Measurements from ENCODE around the gene HIPK4.
"Not testable (repeated sequence)": the region's sequence is repeated elsewhere in the genome, so short reads cannot be mapped to it uniquely, and the experiment has no call there.

Gene HIPK4

DNA sequence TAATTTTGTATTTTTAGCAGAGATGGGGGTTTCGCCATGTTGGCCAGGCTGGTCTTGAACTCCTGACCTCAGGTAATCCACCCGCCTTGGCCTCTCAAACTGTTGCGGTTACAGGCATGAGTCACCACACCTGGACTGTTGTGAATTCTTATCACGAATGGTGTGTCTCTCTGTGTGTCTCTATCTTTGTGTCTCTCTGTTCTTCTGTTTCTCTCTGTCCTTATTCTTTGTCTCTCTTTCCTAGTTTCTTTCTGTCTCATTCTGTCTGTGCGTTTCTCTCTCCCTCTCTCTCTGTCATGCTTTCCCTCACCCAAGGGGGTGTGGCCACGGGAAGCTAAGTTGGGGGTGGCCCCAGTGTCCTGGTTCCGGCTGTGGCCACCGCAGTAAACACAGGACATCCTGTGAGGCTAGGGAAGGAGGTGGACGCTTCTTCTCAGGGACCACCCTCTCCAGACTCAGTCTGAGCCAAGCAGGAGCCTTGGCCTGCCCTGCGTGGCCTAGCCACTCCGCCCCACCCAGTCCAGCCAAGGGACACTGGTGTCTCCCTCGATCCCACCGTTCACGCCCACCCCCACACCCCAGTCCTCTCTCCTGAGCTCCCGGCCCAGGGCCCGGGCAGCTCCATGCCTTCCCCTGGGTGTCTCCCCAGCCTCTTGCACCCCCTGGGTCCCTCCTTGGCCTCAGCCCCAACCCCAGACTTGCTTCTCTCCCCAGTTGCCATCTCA is 27.1 kb upstream of the HIPK4 start:
- peak in 1 of 5 donors; percentile 40 for DNase-seq

DNA sequence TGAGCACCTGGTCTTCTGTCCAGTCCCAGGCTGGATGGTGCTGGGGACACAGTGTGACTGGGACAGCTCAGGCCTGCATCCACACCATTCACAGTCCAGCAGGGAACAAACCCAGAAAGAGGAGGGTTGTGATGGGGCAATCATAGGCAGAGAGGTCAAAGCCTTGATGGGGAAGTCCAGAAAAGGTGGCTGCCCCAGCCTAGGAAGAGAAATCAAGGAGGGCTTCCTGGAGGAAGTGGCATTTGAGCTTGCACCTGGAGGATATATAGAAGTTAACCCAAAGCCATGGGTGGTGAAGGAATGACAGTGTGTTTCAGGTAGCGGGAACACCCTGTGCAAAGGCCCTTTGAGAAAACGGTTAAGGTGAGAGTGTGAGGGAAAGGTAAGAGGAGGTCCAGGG is 25.8 kb upstream of the HIPK4 start:
- no peak for DNase-seq

DNA sequence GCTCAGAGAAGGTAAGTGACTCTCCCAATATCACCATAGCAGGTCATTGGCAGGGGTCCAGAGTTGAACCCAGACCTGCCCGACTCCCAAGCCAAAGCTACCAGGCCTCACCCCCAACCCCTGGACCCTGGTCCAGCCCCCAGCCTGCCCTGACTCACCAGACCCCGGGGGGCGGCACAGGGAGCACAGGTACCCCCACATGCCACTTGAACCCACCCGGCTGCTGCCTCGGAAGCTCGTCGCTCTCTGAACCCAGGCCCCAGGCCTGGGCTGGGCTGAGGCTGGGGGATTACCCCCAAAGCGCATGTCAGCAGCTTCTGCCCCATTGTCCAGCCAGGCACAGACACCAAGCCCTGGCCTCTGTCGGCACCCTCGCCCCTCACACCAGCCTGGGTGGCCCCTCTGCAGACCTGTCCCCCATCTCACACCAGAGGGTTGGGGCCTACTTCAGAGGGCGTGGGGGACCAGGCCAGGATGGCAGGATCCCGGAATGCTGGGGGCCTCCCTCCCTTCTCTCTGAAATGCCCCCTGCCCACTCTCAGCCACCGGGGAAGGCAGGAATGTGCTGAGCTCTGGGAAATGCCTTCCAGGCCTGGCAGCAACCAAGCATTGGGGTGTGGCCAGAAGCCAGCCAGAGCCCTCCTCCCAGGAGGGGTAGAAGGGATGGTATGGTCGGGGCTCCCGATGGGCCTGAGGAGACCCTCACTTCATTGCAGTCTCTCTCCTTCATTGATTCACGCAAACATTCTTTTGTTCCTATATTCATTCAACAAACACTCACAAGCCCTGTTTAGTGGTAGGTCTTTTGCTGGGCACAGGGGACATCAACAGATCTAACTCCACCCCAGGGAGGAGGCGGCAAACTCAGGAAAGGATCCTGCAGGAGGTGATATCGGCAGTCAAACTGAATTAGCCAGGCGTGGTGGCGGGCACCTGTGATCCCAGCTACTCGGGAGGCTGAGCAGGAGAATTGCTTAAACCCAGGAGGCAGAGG is 24.9 kb upstream of the HIPK4 start:
- no peak for DNase-seq

DNA sequence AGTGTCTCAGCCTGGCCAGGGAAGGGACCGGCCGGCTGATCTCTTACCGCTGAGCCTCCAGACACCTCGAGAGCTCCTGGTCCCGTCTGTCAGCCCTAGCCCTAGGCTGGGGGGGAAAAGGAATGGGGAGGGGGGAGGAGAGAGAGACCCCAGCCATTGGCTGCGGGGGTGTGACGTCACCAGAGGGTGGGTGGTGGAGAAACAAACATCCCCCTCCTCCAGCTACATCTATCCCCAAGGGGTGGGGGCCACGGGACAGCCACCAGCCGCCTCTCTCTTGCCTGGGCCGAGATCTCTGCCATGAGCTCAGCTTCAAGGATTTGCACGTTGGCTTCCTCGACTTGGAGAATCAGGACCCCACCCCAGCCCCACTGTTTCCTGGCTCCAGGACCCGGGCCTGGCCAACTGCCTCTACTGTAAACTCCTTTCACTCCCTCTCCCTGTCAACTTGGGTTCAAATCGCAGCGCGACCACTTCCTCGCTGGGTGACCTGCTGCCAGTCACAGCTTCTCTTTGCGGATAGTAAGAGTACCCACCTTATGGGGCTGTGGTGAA is 23.4 kb upstream of the HIPK4 start, which contains the start of gene PRX:
Gene PRX (minus strand): TSS at position 88 of the 555 bp plus-strand sequence. CDS start 5,446 bp downstream, outside the sequence.
- DNase-seq = no peak

DNA sequence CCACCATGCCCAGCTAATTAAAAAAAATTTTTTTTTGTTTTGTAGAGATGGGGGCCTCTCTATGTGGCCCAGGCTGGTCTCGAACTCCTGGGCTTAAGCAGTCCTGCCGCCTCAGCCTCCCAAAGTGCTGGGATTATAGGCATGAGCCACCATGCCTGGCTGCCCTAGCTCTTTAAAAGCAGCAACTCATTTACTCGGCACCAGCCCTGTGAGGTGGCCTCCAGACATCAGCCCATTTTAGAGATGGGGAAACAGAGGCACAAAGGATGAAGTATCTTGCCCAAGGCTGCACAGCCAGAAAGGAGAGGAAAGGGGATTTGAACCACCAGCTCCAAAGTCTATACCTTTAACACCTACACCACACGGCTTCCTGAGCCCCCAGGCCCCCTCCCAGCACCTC is 22.9 kb upstream of the HIPK4 start:
- no peak for DNase-seq

DNA sequence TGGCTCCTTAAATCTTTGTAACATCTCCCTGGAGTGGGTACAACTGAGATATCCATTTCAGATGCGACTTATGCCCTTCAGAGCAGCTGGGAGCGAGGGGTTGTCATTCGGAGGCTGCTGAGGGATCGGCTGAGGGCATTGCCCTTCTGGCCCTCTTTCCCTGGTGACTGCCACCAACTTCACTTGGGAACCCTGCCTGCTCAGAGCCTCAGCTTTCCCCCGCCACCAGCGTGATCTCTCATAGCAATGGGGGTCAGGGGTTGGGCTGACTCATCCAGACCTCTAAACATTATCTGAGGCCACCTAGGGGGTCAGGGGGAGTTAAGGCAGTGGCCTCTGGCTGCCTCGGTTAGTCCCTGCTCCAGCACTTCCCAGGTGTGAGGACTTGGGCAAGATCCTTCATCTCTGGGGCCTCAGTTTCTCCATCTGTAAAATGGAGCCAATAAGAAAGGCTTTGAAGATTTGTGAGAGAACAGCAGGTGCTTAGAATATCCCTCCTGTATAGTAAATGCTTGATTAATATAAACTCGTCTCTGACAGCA is 22.0 kb upstream of the HIPK4 start:
- no peak for DNase-seq

DNA sequence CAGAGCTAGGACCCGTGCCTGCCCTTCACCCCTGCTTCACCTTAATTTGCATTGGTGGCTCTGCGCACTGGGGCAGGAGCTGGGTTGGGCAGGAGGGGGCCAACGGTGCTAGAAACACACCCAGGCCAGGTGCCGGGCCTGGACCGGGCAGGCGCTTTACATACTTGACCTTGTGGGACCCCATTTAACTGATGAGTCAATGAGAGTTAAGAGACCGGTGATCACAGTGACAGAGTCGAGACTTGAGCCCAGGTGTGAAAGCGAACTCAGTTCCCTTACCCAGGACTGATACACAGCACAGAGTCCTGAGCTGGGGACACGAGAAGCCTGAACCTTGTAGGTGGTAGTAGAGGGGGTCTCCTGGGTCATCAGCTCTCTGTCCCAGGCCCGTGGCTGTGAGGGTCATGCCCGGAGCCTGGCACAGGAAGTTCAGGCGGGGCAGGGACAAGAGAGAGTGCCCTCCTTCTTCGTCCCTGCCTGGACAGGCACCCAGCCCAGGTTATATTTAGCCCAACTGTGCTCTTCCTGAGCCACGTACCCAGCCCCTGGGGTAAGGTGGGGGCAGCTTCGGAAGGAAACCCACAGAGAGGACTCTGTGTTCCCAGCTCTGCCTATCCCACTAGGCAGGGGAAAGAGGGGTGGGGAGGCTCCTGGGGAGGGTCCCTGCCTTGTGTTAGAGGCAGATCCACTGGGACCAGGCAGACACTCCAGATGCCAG is 21.3 kb upstream of the HIPK4 start:
- DNase-seq = no peak

DNA sequence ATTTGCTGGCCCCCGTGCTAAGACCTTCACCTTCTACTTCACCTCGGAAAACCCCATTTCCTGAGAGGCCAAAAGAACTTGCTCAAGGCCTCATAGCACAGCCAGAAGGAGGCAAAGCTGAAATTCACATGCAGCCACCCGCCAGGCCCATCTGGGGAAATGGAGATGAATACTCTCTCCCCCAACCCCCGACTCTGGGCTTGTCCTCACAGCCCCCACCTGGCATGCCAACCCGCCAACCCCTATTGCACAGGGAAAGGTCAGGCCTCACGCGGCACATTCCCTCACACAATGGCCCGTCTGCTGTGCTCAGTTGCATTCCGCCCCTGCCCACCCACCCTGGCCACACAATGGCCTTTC is 20.0 kb upstream of the HIPK4 start:
- no peak for DNase-seq

DNA sequence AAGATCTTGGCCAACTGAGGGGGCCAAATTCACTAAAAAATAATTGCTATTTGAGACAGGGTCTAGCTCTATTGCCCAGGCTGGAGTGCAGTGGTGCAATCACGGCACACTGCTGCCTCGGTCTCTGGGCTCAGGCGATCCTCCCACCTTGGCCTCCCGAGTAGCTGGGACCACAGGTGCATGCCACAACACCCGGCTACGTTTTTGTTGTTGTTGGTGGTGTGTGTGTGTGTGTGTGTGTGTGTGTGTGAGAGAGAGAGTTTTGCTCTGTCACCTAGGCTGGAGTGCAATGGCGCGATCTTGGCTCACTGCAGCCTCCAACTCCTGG is 18.6 kb upstream of the HIPK4 start:
- not testable (repeated sequence) for DNase-seq

DNA sequence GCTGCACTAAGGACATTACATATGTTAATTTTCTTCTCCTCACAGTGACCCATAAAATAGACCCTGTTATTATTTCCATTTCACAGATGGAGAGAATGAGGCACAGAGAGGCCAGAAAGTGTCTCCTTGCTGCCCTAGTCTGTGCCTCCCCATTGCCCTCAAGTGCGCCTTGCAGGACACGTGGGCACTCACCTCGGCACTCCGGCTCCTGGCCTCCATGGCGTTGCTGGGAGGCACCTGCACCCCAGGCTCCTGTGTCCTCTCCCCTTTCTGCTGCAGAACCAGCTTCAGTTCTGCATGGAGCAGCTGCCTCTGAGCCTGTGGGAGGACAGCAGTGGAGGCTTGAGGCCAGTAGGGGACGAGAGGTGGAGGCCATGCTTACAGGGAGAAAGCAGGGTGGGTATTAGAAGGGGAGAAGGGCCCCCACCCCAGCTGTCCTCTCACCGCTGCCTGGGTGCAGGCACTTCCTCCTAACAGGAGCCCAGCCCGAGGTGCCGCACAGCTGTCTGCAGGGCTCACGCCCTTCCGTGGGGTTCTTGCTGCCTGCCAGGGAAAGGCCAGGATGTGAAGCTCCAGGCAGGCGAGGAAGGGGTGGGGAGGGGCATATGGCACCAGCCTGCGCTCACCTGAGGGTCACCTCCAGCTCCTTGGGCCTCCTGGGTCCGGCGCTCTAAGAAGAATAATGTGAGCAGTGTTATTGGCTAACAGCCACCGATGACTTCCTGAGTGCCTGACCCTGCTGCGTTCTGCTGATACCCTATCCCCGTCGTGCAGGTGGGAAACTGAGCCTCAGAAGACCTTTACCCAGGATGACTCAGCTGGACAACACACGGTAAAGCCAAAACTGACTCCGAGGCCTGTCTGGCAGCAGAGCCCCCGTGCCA is 18.0 kb upstream of the HIPK4 start:
- no peak for DNase-seq

DNA sequence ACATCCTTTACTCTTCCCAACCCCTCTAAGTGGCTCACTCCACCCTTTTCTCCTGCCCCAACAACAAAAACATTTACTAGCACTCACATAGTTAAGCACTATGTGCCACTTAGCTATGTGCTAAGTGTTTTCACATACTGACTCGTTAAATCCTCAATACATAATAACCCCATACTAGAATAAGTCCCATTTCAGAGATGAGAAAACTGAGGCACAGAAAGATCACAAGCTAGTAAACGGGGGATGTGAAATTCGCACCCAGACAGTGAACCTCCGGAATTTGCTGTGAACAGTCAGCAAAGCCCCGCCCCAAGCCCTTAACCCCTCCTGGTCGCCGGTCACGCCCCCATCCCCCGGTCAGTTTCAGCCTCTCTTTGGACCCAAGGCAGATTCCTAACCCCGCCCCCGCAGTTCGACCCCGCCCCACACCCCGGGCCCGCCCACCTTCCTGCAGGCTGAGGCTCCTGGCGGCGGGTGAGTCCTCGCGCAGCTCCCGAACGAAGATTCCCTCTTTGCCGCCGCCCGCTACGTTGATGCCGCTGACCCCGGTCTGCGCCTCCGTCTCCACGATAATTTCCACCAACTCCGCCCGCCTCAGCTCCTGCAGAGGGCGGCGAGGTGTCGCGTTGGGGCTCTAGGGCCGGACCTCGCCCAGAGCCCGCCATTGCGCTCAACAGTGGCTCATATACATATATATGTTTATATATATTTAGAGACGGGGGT is 13.4 kb upstream of the HIPK4 start:
- peak; percentile 66 to 87 (median 70) for DNase-seq

DNA sequence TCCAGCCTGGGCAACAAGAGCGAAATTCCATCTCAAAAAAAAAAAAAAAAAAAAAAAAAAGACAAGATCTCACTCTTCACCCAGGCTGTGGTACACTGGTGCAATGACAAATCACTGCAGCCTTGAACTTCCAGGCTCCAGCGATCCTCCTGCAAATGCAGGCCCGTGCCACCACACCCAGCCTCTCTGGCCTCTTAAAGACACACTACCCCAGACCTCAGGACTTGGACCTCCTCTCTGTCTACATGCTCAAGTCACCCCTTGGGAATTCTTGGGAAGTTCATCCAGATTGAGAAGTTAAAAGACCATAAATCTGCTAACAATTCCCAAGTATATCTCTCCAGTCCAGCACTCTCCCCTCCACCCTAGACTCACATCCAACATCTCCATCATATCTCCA is 10.6 kb upstream of the HIPK4 start:
- no peak for DNase-seq

DNA sequence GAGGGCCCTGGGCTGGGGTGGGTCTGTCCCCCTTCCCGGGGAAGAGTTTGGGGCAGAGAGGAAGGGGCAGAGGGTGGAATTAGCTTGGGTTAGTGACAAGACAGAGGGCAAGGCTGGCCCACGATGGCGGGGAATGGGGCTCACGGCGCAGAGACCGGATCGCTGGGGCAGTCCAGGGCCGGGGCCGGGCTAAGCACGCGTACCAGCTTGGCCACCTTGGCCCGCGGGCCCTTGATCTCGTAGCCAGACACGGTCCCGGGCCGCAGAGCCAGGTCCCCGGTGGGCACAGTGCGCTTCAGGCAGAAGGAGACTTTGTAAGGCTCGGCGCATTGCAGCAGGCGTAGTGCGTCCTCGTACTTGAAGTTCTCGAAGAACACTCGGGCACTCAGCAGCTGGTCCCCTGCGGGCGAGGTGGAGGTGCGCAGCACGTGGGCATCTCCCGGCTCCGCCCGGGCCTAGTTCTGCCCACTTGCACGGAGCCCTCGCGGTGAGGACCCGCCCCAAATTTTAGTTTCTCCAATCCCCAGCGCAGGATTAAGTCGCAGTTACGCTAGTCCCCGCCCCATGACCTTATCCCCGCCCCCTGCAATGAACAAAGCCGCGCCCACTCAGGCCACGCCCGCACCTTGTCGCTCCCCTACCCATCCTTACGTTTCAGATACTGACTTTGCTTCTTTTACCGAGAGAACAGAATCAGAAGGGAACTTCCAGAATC is 8.6 kb upstream of the HIPK4 start:
- peak; percentile 40 to 63 (median 51) for DNase-seq

DNA sequence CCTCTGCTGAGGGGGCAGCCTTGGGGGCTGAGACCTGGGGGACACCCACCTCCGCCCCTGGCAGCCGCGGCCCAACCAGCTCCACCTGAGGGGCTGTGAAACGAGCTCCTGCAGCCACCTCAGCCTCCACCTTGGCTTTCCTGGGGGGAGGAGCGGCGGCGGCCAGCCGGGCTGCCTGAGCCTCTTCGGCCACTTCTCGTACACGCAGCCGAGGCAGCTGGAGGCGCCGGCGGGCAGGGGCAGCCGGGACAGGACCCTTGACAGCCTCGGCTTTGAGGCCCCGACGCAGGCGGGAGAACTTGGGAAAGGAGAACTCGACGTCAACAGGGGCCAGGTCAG is 7.6 kb upstream of the HIPK4 start:
- no peak for DNase-seq

DNA sequence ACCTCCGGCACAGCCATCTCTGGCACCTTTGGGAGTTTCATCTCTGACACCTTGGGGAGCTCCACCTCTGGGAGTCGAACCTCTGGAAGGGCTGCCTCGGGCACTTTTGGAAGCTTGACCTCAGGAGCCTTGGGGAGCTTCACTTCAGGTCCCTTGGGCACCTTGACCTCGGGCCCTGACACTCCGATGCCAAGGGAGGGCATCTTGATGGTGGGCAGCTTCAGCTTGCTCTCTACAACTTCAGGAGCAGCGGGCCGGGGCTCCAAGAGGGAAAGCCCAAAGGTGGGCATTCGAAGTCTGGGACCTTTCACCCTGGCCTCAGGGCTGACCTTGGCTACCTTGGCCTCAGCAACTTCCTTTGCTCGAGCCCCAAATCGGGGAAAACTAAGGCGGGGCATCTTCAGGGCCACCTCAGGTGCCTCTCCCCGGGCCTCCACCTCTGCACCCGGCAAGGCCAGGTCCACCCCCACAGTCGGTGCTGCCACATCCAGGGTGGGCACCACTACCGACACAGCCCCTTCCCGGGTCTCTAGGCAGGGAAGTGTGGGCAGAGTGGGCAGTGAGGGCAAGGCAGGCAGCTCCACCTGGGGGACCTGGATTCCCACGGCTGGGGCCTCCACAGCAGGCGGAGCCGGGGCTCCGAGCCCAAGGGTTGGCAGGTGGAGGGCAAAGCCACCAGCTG is 7.0 kb upstream of the HIPK4 start:
- no peak for DNase-seq

DNA sequence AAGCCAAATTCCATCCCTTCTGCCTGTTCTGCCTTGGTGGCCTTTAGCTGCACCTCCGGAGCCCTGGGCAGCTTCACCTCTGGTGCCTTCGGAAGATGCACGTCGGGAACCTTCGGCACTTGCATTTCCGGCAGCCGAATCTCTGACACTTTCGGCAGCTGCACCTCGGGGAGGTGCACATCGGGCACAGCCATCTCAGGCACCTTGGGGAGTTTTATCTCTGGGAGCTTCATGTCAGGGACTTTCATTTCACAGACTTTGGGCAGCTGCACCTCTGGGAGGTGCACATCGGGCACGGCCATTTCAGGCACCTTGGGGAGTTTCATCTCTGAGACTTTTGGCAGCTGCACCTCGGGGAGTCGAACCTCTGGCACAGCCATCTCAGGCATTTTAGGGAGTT is 6.0 kb upstream of the HIPK4 start:
- DNase-seq = no peak

DNA sequence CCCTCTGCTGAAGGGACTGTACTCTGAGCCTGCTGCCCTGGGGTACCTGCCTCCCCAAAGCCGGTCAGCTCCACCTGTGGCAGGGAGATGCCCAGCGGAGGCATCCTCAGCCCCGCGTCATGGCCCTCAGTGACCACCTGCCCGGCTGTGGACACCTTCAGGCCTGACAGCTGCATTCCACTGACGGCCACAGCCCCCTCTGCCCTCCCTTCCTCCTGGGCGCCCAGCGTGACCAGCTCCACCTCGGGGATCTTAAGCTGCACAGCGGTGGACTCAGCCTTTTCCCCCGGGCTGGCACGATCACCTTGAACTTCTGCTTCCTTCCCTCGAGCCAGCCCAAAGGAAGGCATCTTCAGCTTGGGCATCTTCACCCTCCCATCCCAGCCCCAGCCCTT is 4.8 kb upstream of the HIPK4 start:
- DNase-seq = no peak

DNA sequence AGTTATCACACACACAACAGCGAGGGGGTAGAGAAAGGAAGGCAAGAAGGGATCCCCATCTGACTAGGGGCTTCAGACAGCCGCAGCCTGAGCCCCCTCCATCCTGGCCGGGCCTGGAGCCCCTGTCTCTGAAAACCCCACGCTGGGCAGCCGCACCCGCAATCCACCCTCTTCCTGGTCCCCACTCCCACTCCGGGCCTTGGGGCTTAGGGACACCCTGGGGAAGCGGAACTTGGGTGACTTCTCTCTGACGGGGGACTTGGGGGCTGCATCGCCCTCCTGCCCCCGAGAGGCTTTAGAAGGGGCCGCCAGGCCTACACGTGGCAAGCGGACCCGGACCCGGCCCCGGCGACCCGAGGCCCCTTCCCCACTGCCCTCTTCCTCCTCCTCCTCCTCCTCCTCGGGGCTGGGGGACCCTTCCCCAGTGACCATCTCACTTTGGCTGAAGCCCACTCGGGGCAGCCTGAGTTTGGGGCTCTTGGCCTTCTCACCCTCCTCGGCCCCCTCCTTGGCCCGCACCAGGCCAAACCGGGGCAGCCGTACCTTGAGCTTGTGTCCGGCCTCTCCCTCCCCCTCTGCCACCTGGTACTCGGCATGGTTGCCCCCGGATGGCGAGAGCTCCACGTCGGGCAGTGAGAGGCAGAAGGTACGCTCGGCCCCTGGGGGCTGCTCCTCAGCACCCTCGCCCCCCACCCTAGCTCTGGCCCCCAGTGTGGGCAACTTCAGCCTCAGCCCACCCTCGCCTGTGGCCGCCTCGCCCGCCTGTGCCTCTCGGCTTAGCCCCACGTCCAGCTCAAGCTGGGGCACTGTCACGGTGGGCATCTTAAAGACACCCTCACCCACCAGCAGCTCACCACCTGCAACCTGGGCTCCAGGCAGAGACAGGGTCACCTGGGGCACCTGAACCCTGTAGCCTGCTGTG is 4.2 kb upstream of the HIPK4 start:
- DNase-seq = no peak
